A673 (cell line): ENCODE results near the gene ELOVL5. TPM values are rescaled to one million over a fixed set of nuclear protein-coding genes. Genes with fewer than 3 reads are reported as not detected.

ENCODE experiments used
- BruUV-seq: library from RNA; stranded (reverse); fragments of 400-500 nt; replicated peaks from 2 replicates; lab custom pipeline; 2021; lab: Mats Ljungman, UMichigan
- CTCF ChIA-PET: fragments of 300-600 bp; sonication (Branson Sonifier 250); formaldehyde crosslinking; loops from one replicate; lab custom pipeline; 2022; ENCODE audit warnings: antibody characterized with exemption; lab: Charles Lee
- POLR2A ChIA-PET: fragments of 300-600 bp; sonication (Branson Sonifier 250); formaldehyde crosslinking; loops from one replicate; lab custom pipeline; 2022; ENCODE audit warnings: antibody characterized with exemption; ENCODE audit not compliant: low non-redundant PET; lab: Charles Lee
- DNase-seq: peaks from one replicate; pipeline ENCODE4 v3.0.0-alpha.2; 2015; ENCODE audit warnings: low spot score
- H3K27ac ChIP-seq: fragments of 200-600 bp; sonication (generic); 2 replicates; pipeline ENCODE4 v1.5.1; 2016; ENCODE audit warnings: mixed run types, low read depth, mild to moderate bottlenecking, mixed read lengths, antibody characterized with exemption, low read length; ENCODE audit not compliant: poor library complexity, severe bottlenecking
- H3K27me3 ChIP-seq: fragments of 200-600 bp; sonication (generic); replicated peaks from 2 replicates; pipeline ENCODE4 v1.6.1; 2017; ENCODE audit warnings: mixed run types, low read depth, mild to moderate bottlenecking, mixed read lengths, antibody characterized with exemption, low read length; ENCODE audit not compliant: insufficient read depth, poor library complexity
- H3K36me3 ChIP-seq: fragments of 200-600 bp; sonication (generic); 2 replicates; pipeline ENCODE4 v1.6.1; 2016; ENCODE audit warnings: mixed run types, mild to moderate bottlenecking, mixed read lengths, antibody characterized with exemption, low read length; ENCODE audit not compliant: insufficient read depth, poor library complexity, severe bottlenecking
- H3K4me1 ChIP-seq: fragments of 200-600 bp; sonication (generic); 2 replicates; pipeline ENCODE4 v1.6.1; 2017; ENCODE audit warnings: mixed run types, mild to moderate bottlenecking, mixed read lengths, antibody characterized with exemption, low read length; ENCODE audit not compliant: insufficient read depth, poor library complexity, severe bottlenecking
- H3K4me3 ChIP-seq: fragments of 200-600 bp; sonication (generic); 2 replicates; pipeline ENCODE4 v1.5.1; 2016; ENCODE audit warnings: low read depth, mixed run types, mild to moderate bottlenecking, mixed read lengths, low read length; ENCODE audit not compliant: poor library complexity, severe bottlenecking
- H3K9me3 ChIP-seq: fragments of 200-600 bp; sonication (generic); 2 replicates; pipeline ENCODE4 v1.6.1; 2016; ENCODE audit warnings: mixed run types, low read depth, mild to moderate bottlenecking, mixed read lengths, antibody characterized with exemption, low read length; ENCODE audit not compliant: poor library complexity, severe bottlenecking
- EZH2 ChIP-seq: fragments of 200-600 bp; sonication (generic); IDR thresholded peaks from 2 replicates; pipeline ENCODE4 v1.6.1; 2017; ENCODE audit warnings: borderline replicate concordance, low read depth, mild to moderate bottlenecking, mixed read lengths, antibody characterized with exemption, low read length; ENCODE audit not compliant: poor library complexity, severe bottlenecking
- intact Hi-C: fragments of 100-400 bp; cut with micrococcal nuclease; formaldehyde crosslinking; loops from one replicate; pipeline ENCODE4 v1.10.0; 2022; ENCODE audit not compliant: unreplicated experiment
- total RNA-seq: library from RNA; stranded (reverse); gene quantifications from 2 replicates; pipeline ENCODE4 v1.2.3, GENCODE V29; 2021
- TF ChIP-seq, protein P1 (sequence below): fragments of 300-800, 200-600 bp; sonication (generic); conservative IDR thresholded peaks from 2 replicates; pipeline ENCODE4 v1.5.1; 2017; ENCODE audit warnings: low read depth, mild to moderate bottlenecking, antibody characterized with exemption, low read length, moderate library complexity, mixed read lengths

Gene ELOVL5
- total RNA-seq, 1 experiment from 2014 or later: 98.5 TPM

DNA sequence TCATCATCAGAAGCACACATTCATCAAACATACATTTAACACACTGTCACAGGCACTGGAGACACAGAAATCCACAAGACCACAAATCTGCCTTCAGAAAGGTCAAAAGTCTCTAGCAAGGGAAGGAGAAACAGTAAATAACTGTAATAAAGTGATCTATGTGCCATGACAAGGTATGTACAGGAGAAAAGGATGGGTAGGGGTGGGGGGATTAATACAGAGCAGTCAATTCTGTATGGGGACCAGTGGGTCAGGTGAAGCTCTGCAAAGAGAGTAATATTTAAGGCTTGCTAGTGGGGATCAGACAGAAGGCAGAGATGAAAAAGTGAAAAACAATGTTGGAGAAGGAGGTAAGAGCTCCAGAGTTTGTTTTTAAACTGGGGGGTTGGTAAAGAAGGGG, 32.6 kb downstream of the ELOVL5 start:
- intact Hi-C loops: no loop called here
- H3K4me1 ChIP-seq: no peaks in the 10 kb centered on the region
- DNase-seq: no peak
- TF ChIP-seq EZH2: no peak
- TF ChIP-seq, protein P1, sequence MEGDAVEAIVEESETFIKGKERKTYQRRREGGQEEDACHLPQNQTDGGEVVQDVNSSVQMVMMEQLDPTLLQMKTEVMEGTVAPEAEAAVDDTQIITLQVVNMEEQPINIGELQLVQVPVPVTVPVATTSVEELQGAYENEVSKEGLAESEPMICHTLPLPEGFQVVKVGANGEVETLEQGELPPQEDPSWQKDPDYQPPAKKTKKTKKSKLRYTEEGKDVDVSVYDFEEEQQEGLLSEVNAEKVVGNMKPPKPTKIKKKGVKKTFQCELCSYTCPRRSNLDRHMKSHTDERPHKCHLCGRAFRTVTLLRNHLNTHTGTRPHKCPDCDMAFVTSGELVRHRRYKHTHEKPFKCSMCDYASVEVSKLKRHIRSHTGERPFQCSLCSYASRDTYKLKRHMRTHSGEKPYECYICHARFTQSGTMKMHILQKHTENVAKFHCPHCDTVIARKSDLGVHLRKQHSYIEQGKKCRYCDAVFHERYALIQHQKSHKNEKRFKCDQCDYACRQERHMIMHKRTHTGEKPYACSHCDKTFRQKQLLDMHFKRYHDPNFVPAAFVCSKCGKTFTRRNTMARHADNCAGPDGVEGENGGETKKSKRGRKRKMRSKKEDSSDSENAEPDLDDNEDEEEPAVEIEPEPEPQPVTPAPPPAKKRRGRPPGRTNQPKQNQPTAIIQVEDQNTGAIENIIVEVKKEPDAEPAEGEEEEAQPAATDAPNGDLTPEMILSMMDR: no peak
- ChIA-PET POLR2A (no interaction called here), CTCF (no interaction called here)
- no peaks in the 10 kb centered on the region for H3K27me3 ChIP-seq
- H3K9me3 ChIP-seq: no peaks in the 10 kb centered on the region
- no peaks in the 10 kb centered on the region for H3K36me3 ChIP-seq
- H3K4me3 ChIP-seq: no peak overlapping the region
- no peak overlapping the region for H3K27ac ChIP-seq
- BruUV-seq: no TSS peak

DNA sequence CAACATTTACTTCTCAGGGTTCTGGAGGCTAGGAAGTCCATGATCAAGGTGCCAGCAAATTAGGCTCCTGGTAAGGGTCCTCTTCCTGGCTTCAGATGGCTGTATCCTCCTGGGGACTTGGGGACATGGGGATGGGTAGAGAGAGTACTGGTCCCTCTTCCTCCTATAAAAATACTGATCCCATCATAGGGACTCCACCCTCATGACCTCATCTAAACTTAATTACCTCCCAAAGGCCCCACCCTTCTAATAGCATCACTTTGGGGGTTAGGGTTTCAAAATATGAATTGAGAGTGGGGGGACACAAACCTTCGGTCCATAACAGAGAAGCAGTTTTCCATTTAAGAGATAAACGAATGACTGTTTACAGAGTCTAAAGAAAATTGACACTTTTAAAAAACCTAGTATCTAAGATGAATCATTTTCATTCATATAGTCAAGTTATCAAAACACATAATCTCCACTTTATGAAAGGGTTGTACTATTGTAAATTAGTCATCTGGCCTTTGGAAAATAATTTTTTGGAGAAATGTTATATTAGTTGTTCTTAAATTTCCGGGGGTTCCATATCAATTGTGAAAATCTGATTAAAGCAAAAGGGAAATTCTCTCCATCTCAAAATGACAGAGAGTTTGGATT, 33.5 kb downstream of the ELOVL5 start:
- ChIA-PET POLR2A (no interaction called here), CTCF (no interaction called here)
- peaks cover 7% of the 10 kb centered on the region for H3K4me1 ChIP-seq
- intact Hi-C loops: no loop called here
- H3K9me3 ChIP-seq: no peaks in the 10 kb centered on the region
- no peaks in the 10 kb centered on the region for H3K27me3 ChIP-seq
- no peak overlapping the region for H3K27ac ChIP-seq
- no peak for DNase-seq
- no peaks in the 10 kb centered on the region for H3K36me3 ChIP-seq
- TF ChIP-seq, protein P1: no peak
- TF ChIP-seq EZH2: no peak
- no peak overlapping the region for H3K4me3 ChIP-seq
- no TSS peak for BruUV-seq

- Histone ChIP-seq H3K9me3 (no peaks in the 10 kb centered on the region), H3K27ac (no peak overlapping the region), H3K4me3 (no peak overlapping the region), H3K36me3 (no peaks in the 10 kb centered on the region), H3K4me1 (peaks cover 10% of the 10 kb centered on the region), H3K27me3 (no peaks in the 10 kb centered on the region)
- CTCF ChIA-PET: no interaction called here
- POLR2A ChIA-PET: no interaction called here
- DNase-seq: peak; percentile 18
- intact Hi-C loops: no loop called here
- BruUV-seq: no TSS peak
- TF ChIP-seq, protein P1: no peak
Measured at GRCh38 chr6:53313784-53314400, 34.9 kb downstream of the ELOVL5 start.
